KMS-11 (cell line): ENCODE results near the gene PTGS2.

ENCODE experiments used
- H2AFZ ChIP-seq: fragments of 200-600 bp; sonication (generic); 2 replicates; pipeline ENCODE4 v1.6.1; 2016; ENCODE audit warnings: antibody characterized with exemption, mixed run types, low read depth
- H3K27ac ChIP-seq: fragments of 200-600 bp; sonication (generic); 2 replicates; pipeline ENCODE4 v1.6.1; 2016; ENCODE audit warnings: mild to moderate bottlenecking, mixed run types
- H3K27me3 ChIP-seq: fragments of 200-600 bp; sonication (generic); 2 replicates; pipeline ENCODE4 v1.6.1; 2017; ENCODE audit warnings: mild to moderate bottlenecking, low read depth, mixed run types, moderate library complexity; ENCODE audit not compliant: insufficient read depth
- H3K36me3 ChIP-seq: fragments of 200-600 bp; sonication (generic); 2 replicates; pipeline ENCODE4 v1.6.1; 2017; ENCODE audit warnings: mild to moderate bottlenecking, mixed run types; ENCODE audit not compliant: insufficient read depth
- H3K4me1 ChIP-seq: fragments of 200-600 bp; sonication (generic); 2 replicates; pipeline ENCODE4 v1.6.1; 2016; ENCODE audit warnings: mild to moderate bottlenecking, low read depth, mixed run types; ENCODE audit not compliant: poor library complexity, severe bottlenecking
- H3K4me2 ChIP-seq: fragments of 200-600 bp; sonication (generic); 2 replicates; pipeline ENCODE4 v1.7.0; 2016; ENCODE audit warnings: mild to moderate bottlenecking, mixed run types
- H3K4me3 ChIP-seq: fragments of 200-600 bp; sonication (generic); IDR thresholded peaks from 2 replicates; pipeline ENCODE4 v1.6.1; 2017; ENCODE audit warnings: low read depth, low read length, mixed read lengths; ENCODE audit not compliant: insufficient read depth
- H3K79me2 ChIP-seq: fragments of 200-600 bp; sonication (generic); 2 replicates; pipeline ENCODE4 v1.6.1; 2016; ENCODE audit warnings: low read depth, mixed run types; ENCODE audit not compliant: insufficient read depth
- H3K9ac ChIP-seq: fragments of 200-600 bp; sonication (generic); 2 replicates; pipeline ENCODE4 v1.6.1; 2016; ENCODE audit warnings: mild to moderate bottlenecking, mixed run types
- H4K20me1 ChIP-seq: fragments of 200-600 bp; sonication (generic); 2 replicates; pipeline ENCODE4 v1.6.1; 2016; ENCODE audit warnings: mild to moderate bottlenecking, mixed run types; ENCODE audit not compliant: insufficient read depth
- CTCF ChIP-seq: fragments of 200-600 bp; sonication (generic); conservative IDR thresholded peaks from 2 replicates; pipeline ENCODE4 v1.6.1; 2017; ENCODE audit warnings: low read depth, mild to moderate bottlenecking, antibody characterized with exemption, low read length, moderate library complexity, mixed read lengths

The PTGS2 gene

GRCh38 chr1:186680245-186681061 is at the start of gene PTGS2:
TSS of gene PTGS2 (minus strand) at chr1:186680423. CDS start at chr1:186680290, 133 bp downstream.
- H3K4me2 ChIP-seq = peak within 1 kb of the TSS; percentile 34; the same call in 1 of the 2 replicates
- peak within 1 kb of the TSS; percentile 41; the same call in 1 of the 2 replicates for H3K9ac ChIP-seq

GRCh38 chr1:186722711-186723309 is 42.6 kb upstream of the PTGS2 start:
- H3K79me2 ChIP-seq = no peaks in the 10 kb centered on the region
- H3K9ac ChIP-seq = no peak overlapping the region
- H4K20me1 ChIP-seq = no peaks in the 10 kb centered on the region
- peak; percentile 93 for TF ChIP-seq CTCF
- no peak overlapping the region for H3K4me2 ChIP-seq
- H2AFZ ChIP-seq = no peak overlapping the region
- H3K36me3 ChIP-seq = no peaks in the 10 kb centered on the region
- H3K27me3 ChIP-seq = no peaks in the 10 kb centered on the region
- H3K4me1 ChIP-seq = peaks cover 3% of the 10 kb centered on the region
- H3K4me3 ChIP-seq = no peak overlapping the region
- no peak overlapping the region for H3K27ac ChIP-seq

More at GRCh38 chr1:186680245-186681061, at the start of gene PTGS2:
- H3K79me2 ChIP-seq = no peaks in the 10 kb centered on the region
- peaks cover 12% of the 10 kb centered on the region for H3K4me1 ChIP-seq
- peak within 1 kb of the TSS; percentile 66 for H2AFZ ChIP-seq
- no peak for TF ChIP-seq CTCF
- peak within 1 kb of the TSS; percentile 69 for H3K4me3 ChIP-seq
- no peak within 1 kb of the TSS for H3K27ac ChIP-seq
- H3K27me3 ChIP-seq = no peaks in the 10 kb centered on the region
- H3K36me3 ChIP-seq = no peaks in the 10 kb centered on the region
- no peaks in the 10 kb centered on the region for H4K20me1 ChIP-seq

GRCh38 chr1:186717286-186717685 is 37.1 kb upstream of the PTGS2 start:
- H3K4me3 ChIP-seq = no peak overlapping the region
- H3K4me1 ChIP-seq = peaks cover under 1% of the 10 kb centered on the region
- H4K20me1 ChIP-seq = no peaks in the 10 kb centered on the region
- no peak for TF ChIP-seq CTCF
- no peak overlapping the region for H2AFZ ChIP-seq
- H3K4me2 ChIP-seq = no peak overlapping the region
- no peak overlapping the region for H3K27ac ChIP-seq
- no peaks in the 10 kb centered on the region for H3K27me3 ChIP-seq
- no peaks in the 10 kb centered on the region for H3K79me2 ChIP-seq
- no peak overlapping the region for H3K9ac ChIP-seq
- no peaks in the 10 kb centered on the region for H3K36me3 ChIP-seq

GRCh38 chr1:186715887-186716809 is 35.9 kb upstream of the PTGS2 start:
- Histone ChIP-seq H3K36me3 (no peaks in the 10 kb centered on the region), H2AFZ (no peak overlapping the region), H3K4me2 (no peak overlapping the region), H3K27me3 (no peaks in the 10 kb centered on the region), H3K27ac (no peak overlapping the region), H3K9ac (no peak overlapping the region), H3K4me1 (no peaks in the 10 kb centered on the region), H4K20me1 (no peaks in the 10 kb centered on the region), H3K79me2 (no peaks in the 10 kb centered on the region), H3K4me3 (no peak overlapping the region)
- TF ChIP-seq CTCF = no peak
